ENCODE measurements around the gene CLEC3B. TPM values are rescaled to one million over a fixed set of nuclear protein-coding genes. Genes with fewer than 3 reads are reported as not detected.

Gene CLEC3B
- total and polyA plus RNA-seq, 2 donors (not counting 3 experiments of a cell fraction or from before 2014, with no cell fraction given), result 1.8 TPM; not detected in 1

GRCh38 chr3:45049807-45050206 lies 23.7 kb downstream of the CLEC3B start:
- no peak overlapping the region for H3K9ac ChIP-seq (replicated peaks; ENCODE audit: extremely low read depth, insufficient read depth, low read length)
- no peaks in the 10 kb centered on the region for H4K20me1 ChIP-seq (replicated peaks; ENCODE audit: control insufficient read depth, extremely low read depth, insufficient read depth, low read length)
- CTCF ChIA-PET, result interaction anchor here (0.7 to 2.5 kb wide), 4 partner anchors 9 to 161 kb away, joined by 3 to 7 read pairs (median 4); no protein-coding TSS in a partner anchor
- peaks cover 18 to 20% of the 10 kb centered on the region in 2 experiments for H3K27me3 ChIP-seq (ENCODE audit: control insufficient read depth in 2 of 2, insufficient read depth in 2 of 2, low read length in 2 of 2)
- no peaks in the 10 kb centered on the region for H3K36me3 ChIP-seq (ENCODE audit: control insufficient read depth in 2 of 2, extremely low read depth in 1 of 2, insufficient read depth in 2 of 2, low read length in 2 of 2)
- no peak overlapping the region for H3K4me2 ChIP-seq (ENCODE audit: insufficient read depth, low read length)
- no peaks in the 10 kb centered on the region for H3K79me2 ChIP-seq (ENCODE audit: control insufficient read depth, insufficient read depth, low read length)
- TF ChIP-seq FOS (IDR thresholded peaks at IDR 0.05; ENCODE audit: borderline replicate concordance, insufficient read depth, low read length) (no peak), GATA2 (IDR thresholded peaks at IDR 0.05; ENCODE audit: insufficient read depth, insufficient read length, low read depth, low read length) (no peak), POLR2A (IDR thresholded peaks at IDR 0.05; ENCODE audit: low read depth, low read length) (no peak), MAX (IDR thresholded peaks at IDR 0.05; ENCODE audit: insufficient read depth, insufficient read length) (no peak), POLR2AphosphoS5 (IDR thresholded peaks at IDR 0.05; ENCODE audit: insufficient read depth, low read depth, low read length) (no peak), CTCF (IDR thresholded peaks at IDR 0.05; ENCODE audit: extremely low read depth in 1 of 2, insufficient read depth in 1 of 2, low read depth in 1 of 2, low read length in 2 of 2) (no peak), EZH2 (IDR thresholded peaks at IDR 0.05; ENCODE audit: borderline replicate concordance, low read depth, low read length, severe bottlenecking) (no peak), JUN (IDR thresholded peaks at IDR 0.05; ENCODE audit: borderline replicate concordance, insufficient read depth, insufficient read length, low read depth) (no peak)
- POLR2A ChIA-PET, result no interaction called here
- H3K27ac ChIP-seq (ENCODE audit: insufficient read depth, low read depth, low read length), result no peak overlapping the region
- intact Hi-C loops (cut with micrococcal nuclease), result no loop called here
- no peak overlapping the region for H3K4me3 ChIP-seq (replicated peaks in 1 of 3; ENCODE audit: insufficient read depth in 1 of 3, low read depth in 1 of 3, low read length in 3 of 3)
- no peak overlapping the region for H2AFZ ChIP-seq (ENCODE audit: low read depth, low read length)
- H3K9me3 ChIP-seq (replicated peaks; ENCODE audit: control insufficient read depth, insufficient read depth, low read length), result no peaks in the 10 kb centered on the region
- dilution Hi-C loops (cut with MboI; ENCODE audit: extremely low pct_ligation_motif_present, low sequenced_read_pairs), result loop anchor here (25.0 kb wide), 1 partner anchor 462 kb away; no protein-coding TSS in a partner anchor
- no peaks in the 10 kb centered on the region for H3K9me1 ChIP-seq (replicated peaks; ENCODE audit: control insufficient read depth, extremely low read depth, insufficient read depth, low read length)
- FAIRE-seq (no peak), DNase-seq (ENCODE audit: low read depth, low spot score) (no peak)
- peaks cover under 1% of the 10 kb centered on the region for H3K4me1 ChIP-seq (ENCODE audit: control insufficient read depth, extremely low read depth, insufficient read depth, low read length)
- no TSS peak for BruUV-seq (replicated peaks)
